ENCODE results near the gene TNRC6A.
"Not testable (repeated sequence)": the region's sequence is repeated elsewhere in the genome, so short reads cannot be mapped to it uniquely, and the experiment has no call there.

Gene TNRC6A

DNA sequence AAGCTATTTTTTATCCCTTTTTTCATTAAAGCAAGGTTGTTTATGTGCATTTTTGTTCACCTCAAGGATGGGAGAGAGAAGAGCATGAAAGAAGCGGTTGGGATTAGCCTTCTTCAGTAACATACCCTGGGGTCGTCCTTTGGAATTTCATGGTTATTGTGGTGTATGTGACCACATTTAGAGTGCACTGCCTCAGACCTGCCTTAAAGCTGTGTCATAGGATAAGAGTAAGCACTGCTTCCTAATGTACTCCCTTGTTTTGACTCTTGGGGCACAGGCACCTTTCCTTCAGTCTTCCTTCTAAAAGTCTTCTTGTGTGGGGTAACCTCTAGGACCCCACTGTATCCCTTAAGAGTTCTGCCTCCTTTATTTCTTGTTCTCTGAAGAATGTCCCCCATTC, 28.9 kb downstream of the TNRC6A start:
- no peak for DNase-seq (ENCODE audit: low spot score)

DNA sequence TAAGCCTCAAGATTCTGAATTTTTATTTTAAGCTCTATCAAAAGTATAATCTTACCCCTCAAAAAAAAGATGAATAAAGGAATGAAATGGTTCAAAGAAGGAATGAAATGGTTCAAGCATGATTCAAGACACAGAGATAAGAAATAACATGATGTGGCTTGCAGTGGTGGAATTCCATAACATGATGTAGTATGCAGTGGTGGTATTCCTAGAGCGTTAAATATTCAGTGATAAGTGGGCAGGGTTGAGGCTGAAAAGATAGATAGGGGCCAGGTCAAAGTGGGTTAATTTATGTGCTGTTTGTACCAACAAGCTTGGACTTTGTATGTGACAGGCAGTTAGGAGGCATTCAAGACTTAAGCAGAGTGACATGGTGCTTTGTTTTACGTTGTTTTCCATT, 29.6 kb downstream of the TNRC6A start:
- no peak for DNase-seq (ENCODE audit: low spot score)

GRCh38 chr16:24761526-24761925, 32.1 kb downstream of the TNRC6A start:
- no peak for DNase-seq (ENCODE audit: low spot score)

DNA sequence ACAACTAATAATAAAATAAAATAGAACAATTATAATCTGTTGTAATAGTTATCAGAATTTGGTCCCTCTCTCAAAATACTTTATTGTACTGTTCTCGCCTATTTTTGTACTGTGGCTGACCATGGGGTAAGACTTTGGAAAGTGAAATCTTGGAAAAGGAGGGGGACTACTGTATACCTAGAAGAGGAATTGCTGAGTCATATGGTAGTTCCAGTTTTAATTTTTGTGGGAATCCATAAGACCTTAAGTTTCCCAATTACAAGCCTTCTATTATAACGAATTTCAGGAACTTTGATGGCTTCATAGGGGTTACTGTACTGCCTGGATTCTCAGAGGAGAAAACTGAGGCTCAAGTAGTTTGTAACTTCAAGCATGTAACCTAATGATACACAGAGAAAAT, 35.5 kb downstream of the TNRC6A start:
- DNase-seq (ENCODE audit: low spot score) = no peak

GRCh38 chr16:24766057-24766456, 36.6 kb downstream of the TNRC6A start:
- no peak for DNase-seq (ENCODE audit: low spot score)

- DNase-seq (ENCODE audit: low spot score) = no peak
Observed at GRCh38 chr16:24769806-24770205, 40.4 kb downstream of the TNRC6A start.

DNA sequence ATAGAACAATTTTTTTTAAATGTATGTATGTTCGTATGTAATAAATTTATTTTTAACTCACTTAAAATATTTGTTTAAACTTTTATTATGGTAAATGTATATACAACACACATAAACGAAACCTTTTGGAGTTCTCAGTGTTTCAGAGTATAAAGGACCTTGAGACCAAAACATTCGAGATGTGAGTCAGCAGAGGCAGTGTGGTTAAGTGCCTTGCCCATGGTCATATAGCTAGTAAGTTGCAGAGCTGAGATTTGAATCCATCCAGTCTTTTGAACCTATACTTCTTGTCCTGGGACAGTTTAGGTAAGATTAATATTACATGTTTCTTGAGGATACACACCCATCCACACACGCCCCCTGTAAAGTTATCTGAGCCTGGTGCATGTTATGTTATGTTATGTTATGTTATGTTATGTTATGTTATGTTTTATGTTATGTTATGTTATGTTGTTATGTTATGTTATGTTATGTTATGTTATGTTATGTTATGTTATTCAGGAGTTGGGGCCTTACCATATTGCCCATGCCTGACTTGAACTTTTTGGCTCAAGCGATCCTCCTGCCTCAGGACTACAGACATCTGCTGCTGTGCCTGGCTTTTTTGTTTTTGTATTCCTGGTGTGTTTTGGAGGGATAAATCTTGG, 41.8 kb downstream of the TNRC6A start:
- peak; percentile 47 for DNase-seq (ENCODE audit: low spot score)

GRCh38 chr16:24771779-24772157, 42.3 kb downstream of the TNRC6A start:
- no peak for DNase-seq (ENCODE audit: low spot score)

DNA sequence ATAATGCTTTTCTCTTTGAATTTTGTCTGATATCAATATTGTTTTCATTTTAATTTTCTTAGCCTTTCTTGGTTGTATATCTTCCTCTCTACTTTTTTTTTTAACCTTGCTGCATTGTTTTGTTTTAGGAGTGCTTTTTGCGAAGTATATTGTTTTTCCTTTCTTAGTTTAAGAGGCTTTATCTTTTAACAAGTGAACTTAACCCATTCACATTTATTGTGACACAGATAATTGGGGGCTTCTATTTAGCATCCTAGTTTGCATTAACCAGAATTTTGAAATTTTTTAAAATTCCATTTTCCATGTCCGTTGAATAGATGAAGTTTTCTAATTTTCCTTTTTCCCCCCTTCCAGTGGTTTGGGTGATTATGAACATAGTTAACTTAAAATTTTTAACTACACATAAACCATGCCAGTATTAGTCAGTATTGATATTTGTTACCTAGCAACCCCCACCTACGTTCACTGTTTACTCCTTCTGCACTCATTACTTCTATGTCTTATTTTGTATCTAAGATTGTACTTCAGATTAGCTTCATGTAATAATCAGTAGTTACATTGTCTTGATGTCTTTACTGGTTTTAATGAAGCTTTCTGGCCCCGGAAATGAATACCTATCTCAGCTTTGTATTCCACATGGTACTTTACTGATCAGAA, 44.4 kb downstream of the TNRC6A start:
- no peak for DNase-seq (ENCODE audit: low spot score)

DNA sequence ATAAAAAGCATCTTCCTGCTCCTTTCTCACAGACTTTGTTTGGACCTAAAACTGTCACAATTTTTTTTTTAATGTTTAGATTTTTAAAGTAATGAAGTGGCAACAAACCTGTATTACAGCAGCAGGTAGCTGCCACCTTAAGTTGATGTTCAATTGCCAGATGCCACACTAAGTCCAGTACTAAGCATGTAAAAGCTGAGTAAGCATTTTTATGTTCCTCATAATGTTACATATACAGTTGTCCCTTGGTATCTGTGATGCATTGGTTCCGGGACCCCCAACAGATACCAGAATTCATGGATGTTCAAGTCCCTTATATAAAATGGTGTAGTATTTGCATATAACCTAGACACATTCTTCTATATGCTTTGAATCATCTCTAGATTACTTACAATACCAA, 45.1 kb downstream of the TNRC6A start:
- no peak for DNase-seq (ENCODE audit: low spot score)

DNA sequence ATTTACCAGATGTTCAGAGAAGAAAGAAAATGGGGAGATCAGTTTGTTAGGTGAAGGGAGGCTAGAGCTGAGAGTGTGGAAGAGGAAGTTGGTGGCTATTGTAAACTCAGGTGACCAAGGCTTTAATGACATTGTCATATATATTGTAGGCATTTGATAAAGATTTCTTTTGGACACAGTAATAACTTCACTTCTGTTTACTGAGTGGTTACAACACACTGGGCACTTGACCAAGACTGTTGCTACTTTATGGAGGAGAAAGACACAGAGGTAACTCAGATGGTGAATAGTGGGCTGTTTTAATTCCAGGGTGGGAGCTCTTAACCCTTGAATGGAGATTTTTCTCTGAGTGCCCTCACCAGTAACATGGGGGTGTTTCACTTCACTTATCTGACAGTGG, 46.0 kb downstream of the TNRC6A start:
- no peak for DNase-seq (ENCODE audit: low spot score)

GRCh38 chr16:24776501-24777220, 47.2 kb downstream of the TNRC6A start:
- no peak for DNase-seq (ENCODE audit: low spot score)

- DNase-seq (ENCODE audit: low spot score) = no peak
Observed at GRCh38 chr16:24778671-24779070, 49.2 kb downstream of the TNRC6A start.

DNA sequence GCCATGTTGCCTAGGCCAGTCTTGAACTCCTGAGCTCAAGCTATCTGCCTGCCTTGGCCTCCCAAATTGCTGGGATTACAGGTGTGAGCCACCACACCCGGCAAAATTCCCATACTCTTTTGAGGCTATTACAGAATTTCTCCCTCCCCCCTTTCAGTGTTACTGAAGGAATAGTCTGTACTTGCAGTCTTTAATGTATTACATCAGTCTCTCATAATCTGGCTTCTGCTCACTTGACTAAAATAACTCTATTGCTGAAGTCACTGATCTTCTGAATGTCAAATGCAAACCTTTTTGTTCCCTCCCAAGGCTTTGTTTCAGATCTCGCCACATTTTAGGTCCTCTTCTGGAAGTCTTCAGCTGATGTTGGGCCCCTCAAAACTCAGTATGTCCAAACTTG, 51.8 kb downstream of the TNRC6A start:
- no peak for DNase-seq (ENCODE audit: low spot score)

DNA sequence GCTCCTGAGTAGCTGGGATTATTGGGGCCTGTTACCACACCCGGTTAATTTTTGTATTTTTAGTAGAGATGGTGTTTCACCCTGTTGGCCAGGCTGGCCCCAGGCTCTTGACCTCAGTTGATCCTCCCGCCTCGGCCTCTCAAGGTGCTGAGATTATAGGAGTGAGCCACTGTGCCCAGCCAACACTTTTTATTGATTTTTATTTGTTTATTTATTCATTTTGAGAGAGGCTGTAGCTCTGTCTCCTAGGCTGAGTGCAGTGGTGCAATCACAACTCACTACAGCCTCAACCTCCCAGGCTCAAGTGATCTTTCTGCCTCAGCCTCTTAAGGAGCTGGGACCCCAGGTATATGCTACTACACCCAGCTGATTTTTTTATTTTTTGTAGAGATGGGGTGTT, 54.7 kb downstream of the TNRC6A start:
- no peak for DNase-seq (ENCODE audit: low spot score)

GRCh38 chr16:24789881-24790280, 60.4 kb downstream of the TNRC6A start:
- no peak for DNase-seq (ENCODE audit: low spot score)

DNA sequence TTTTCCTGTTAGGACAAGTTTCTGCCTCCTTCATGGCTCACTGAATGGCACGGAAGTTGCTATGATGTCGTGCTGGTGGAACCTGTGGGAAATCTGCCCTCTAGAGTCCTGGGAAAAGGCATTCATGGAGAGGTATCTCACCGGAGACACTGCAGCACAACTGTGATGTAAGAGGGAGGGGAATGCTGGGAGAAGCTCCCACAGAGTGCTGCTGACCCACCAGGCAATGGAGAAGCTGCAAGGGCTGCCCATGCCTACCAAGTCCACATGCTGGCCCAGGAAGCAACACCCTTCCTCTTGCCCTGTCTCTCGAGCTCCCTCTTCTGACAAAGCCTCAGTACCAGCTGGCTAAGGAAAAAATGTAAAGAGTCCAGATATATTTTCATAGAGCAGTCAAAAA, 71.1 kb downstream of the TNRC6A start:
- no peak for DNase-seq (ENCODE audit: low spot score)

GRCh38 chr16:24801761-24802302, 72.4 kb downstream of the TNRC6A start:
- no peak for DNase-seq (ENCODE audit: low spot score)

GRCh38 chr16:24805484-24805883, 76.0 kb downstream of the TNRC6A start:
- DNase-seq (ENCODE audit: low spot score) = no peak

DNA sequence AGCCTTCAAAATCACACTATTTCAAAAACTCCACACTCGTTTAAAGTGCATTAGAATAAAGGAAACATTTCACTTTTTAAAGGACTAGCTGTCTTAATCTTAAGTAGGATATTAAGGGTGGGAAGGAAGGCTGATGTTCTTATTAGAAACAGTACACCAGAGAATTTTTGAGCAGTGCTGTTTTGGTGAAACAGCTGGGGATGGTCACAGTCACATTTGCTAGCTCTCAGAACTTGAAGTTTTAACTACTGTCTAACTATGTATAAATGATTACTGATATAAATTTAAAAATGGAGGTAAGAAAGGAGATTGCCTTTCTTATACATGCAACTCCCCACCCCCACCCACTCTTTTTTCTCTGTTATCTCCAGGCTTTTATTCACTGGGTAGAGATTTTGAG, 77.8 kb downstream of the TNRC6A start:
- DNase-seq (ENCODE audit: low spot score) = no peak

- no peak for DNase-seq (ENCODE audit: low spot score)
Observed at GRCh38 chr16:24810951-24811843, 81.7 kb downstream of the TNRC6A start.

- DNase-seq (ENCODE audit: low spot score) = not testable (repeated sequence)
Observed at GRCh38 chr16:24812813-24813212, 83.4 kb downstream of the TNRC6A start.
